CD8-positive, alpha-beta memory T cell (primary cell): Measurements from ENCODE around the gene ENDOV. TPM values are rescaled to one million over a fixed set of nuclear protein-coding genes. Genes with fewer than 3 reads are reported as not detected.

Experiments used
- CTCF ChIA-PET: fragments of 350-600 bp; sonication (Branson Sonifier 250); formaldehyde crosslinking; loops from one replicate; lab custom pipeline; 2021; ENCODE audit warnings: antibody characterized with exemption; lab: Charles Lee
- POLR2A ChIA-PET: fragments of 350-600 bp; sonication (Branson Sonifier 250); formaldehyde crosslinking; loops from one replicate; lab custom pipeline; 2021; ENCODE audit warnings: antibody characterized with exemption; lab: Charles Lee
- DNase-seq, 5 donors: peaks; one replicate each; pipeline versions ENCODE4 v3.0.0 to v3.0.0-alpha.2; 2020 to 2022; ENCODE audit warnings: mixed read lengths in 1 of 5
- H3K27ac ChIP-seq: one replicate; pipeline ENCODE4 v1.7.0; 2013; ENCODE audit warnings: low read depth, mild to moderate bottlenecking, low read length, moderate library complexity
- H3K27me3 ChIP-seq: 2 replicates; pipeline ENCODE4 v1.7.0; 2013; ENCODE audit warnings: low read length, mild to moderate bottlenecking; ENCODE audit not compliant: insufficient read depth, poor library complexity, severe bottlenecking
- H3K36me3 ChIP-seq: 2 replicates; pipeline ENCODE4 v1.7.0; 2013; ENCODE audit warnings: mild to moderate bottlenecking, low read length, moderate library complexity; ENCODE audit not compliant: insufficient read depth
- H3K4me1 ChIP-seq: 2 replicates; pipeline ENCODE4 v1.7.0; 2013; ENCODE audit warnings: mild to moderate bottlenecking, low read length, moderate library complexity; ENCODE audit not compliant: insufficient read depth
- H3K4me3 ChIP-seq: 2 replicates; pipeline ENCODE4 v1.7.0; 2013; ENCODE audit warnings: mild to moderate bottlenecking, low read length
- H3K9me3 ChIP-seq: 2 replicates; pipeline ENCODE4 v1.7.0; 2013; ENCODE audit warnings: mild to moderate bottlenecking, low read length
- H3K27ac Mint-ChIP-seq, 8 donors: one replicate each; pipeline ENCODE4 v1.8.0; 2020 to 2021; ENCODE audit warnings: mixed read lengths in 8 of 8, mild to moderate bottlenecking in 6 of 8, inconsistent platforms in 3 of 8, moderate library complexity in 3 of 8
- H3K27me3 Mint-ChIP-seq, 2 donors: one replicate each; pipeline ENCODE4 v1.8.0; 2020 to 2021; ENCODE audit warnings: mixed read lengths in 2 of 2, mild to moderate bottlenecking in 1 of 2, moderate library complexity in 1 of 2
- H3K36me3 Mint-ChIP-seq, 3 donors: one replicate each; pipeline ENCODE4 v1.8.0; 2020 to 2021; ENCODE audit warnings: mixed read lengths in 3 of 3, inconsistent platforms in 1 of 3, mild to moderate bottlenecking in 1 of 3
- H3K4me1 Mint-ChIP-seq, 3 donors: one replicate each; pipeline ENCODE4 v1.8.0; 2020 to 2021; ENCODE audit warnings: mixed read lengths in 3 of 3, inconsistent platforms in 1 of 3, mild to moderate bottlenecking in 1 of 3
- H3K4me3 Mint-ChIP-seq, 7 donors: one replicate each; pipeline ENCODE4 v1.8.0; 2020 to 2021; ENCODE audit warnings: mixed read lengths in 7 of 7, mild to moderate bottlenecking in 6 of 7, moderate library complexity in 4 of 7, inconsistent platforms in 2 of 7
- H3K9me3 Mint-ChIP-seq, 5 donors: one replicate each; pipeline ENCODE4 v1.8.0; 2020 to 2022; ENCODE audit warnings: mixed read lengths in 5 of 5, mild to moderate bottlenecking in 3 of 5, moderate library complexity in 2 of 5, inconsistent platforms in 1 of 5
- polyA plus RNA-seq: library from polyadenylated mRNA; unstranded; fragments of 300-500 nt; fragmentation: Illumina TruSeq; gene quantifications from one replicate; pipeline ENCODE4 v1.2.3, GENCODE V29; 2021
- total RNA-seq, 2 experiments: library from RNA; stranded (reverse); gene quantifications; one replicate each; pipeline ENCODE4 v1.2.3, GENCODE V29; 2021

ENDOV gene
- total and polyA plus RNA-seq, 3 experiments from 2014 or later = 8.5 to 16.8 (median 12.4) TPM

DNA sequence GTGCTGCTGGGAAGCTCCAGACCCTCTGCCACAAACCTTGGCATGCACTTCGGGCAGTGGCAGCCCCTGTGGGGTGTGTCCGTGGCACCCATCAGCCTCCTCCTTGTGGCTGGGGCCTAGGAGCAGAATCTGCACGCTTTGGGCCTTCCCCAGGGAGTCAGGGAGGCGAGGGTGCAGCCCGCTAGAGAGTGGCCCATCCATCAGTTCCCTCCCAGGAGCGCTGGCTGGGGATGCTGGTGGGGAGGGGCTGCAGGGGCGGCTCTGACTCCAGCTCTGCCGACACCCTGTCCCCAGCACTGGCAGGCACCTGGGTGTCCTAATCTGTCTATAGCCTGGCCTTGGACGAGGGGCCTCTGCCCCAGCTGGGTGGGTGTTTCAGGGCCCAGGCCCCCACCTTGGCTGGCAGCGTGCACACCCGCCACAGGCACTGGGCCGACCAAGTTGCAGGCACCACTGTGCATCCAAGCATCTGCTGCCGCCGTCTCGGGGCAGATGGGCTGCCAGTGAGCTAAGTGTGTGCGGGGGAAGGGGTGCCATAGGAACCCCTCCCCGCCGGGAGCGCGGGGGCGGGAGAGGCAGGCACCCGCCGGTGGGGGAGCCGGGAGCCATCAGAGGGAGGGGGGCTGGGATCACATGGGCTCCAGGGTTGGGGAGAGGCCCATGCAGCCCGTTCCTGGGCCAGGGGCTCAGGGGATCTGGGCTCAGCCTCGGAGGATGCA is 30.2 kb downstream of the ENDOV start:
- DNase-seq = no peak
- no peak overlapping the region for H3K4me3 ChIP-seq
- peaks cover 0 to 9% (median 0%) of the 10 kb centered on the region in 3 donors for H3K36me3 Mint-ChIP-seq
- H3K27ac Mint-ChIP-seq = no peak overlapping the region
- no peaks in the 10 kb centered on the region for H3K9me3 Mint-ChIP-seq
- no peaks in the 10 kb centered on the region for H3K27me3 ChIP-seq
- H3K4me1 ChIP-seq = no peaks in the 10 kb centered on the region
- no peaks in the 10 kb centered on the region for H3K9me3 ChIP-seq
- no peak overlapping the region for H3K27ac ChIP-seq
- ChIA-PET POLR2A (interaction anchor here (0.6 kb wide), 1 partner anchor 33 kb away, joined by 3 read pairs; no protein-coding TSS in a partner anchor), CTCF (no interaction called here)
- peaks cover 10 to 37% of the 10 kb centered on the region in 2 donors for H3K27me3 Mint-ChIP-seq
- H3K4me1 Mint-ChIP-seq = peaks cover 0 to 3% (median 0%) of the 10 kb centered on the region in 3 donors
- H3K36me3 ChIP-seq = no peaks in the 10 kb centered on the region
- no peak overlapping the region for H3K4me3 Mint-ChIP-seq

GRCh38 chr17:80445726-80446110 is 30.8 kb downstream of the ENDOV start:
- Mint-ChIP-seq H3K27ac (no peak overlapping the region), H3K4me1 (peaks cover 0 to 3% (median 0%) of the 10 kb centered on the region in 3 donors), H3K27me3 (peaks cover 10 to 33% of the 10 kb centered on the region in 2 donors), H3K4me3 (no peak overlapping the region), H3K9me3 (no peaks in the 10 kb centered on the region), H3K36me3 (peaks cover 0 to 5% (median 0%) of the 10 kb centered on the region in 3 donors)
- no peaks in the 10 kb centered on the region for H3K4me1 ChIP-seq
- DNase-seq = no peak
- no peak overlapping the region for H3K27ac ChIP-seq
- no peaks in the 10 kb centered on the region for H3K9me3 ChIP-seq
- no peaks in the 10 kb centered on the region for H3K27me3 ChIP-seq
- no peak overlapping the region for H3K4me3 ChIP-seq
- CTCF ChIA-PET = interaction anchor here (0.8 kb wide), 1 partner anchor 19 kb away, joined by 3 read pairs; no protein-coding TSS in a partner anchor
- POLR2A ChIA-PET = no interaction called here
- no peaks in the 10 kb centered on the region for H3K36me3 ChIP-seq

GRCh38 chr17:80446645-80447405 is 31.9 kb downstream of the ENDOV start:
- CTCF ChIA-PET = interaction anchor here (0.8 kb wide), 1 partner anchor 20 kb away, joined by 3 read pairs; no protein-coding TSS in a partner anchor
- Mint-ChIP-seq H3K9me3 (no peaks in the 10 kb centered on the region), H3K36me3 (peaks cover 0 to 4% (median 0%) of the 10 kb centered on the region in 3 donors), H3K27ac (no peak overlapping the region), H3K4me1 (peaks cover 0 to 2% (median 0%) of the 10 kb centered on the region in 3 donors), H3K27me3 (peaks cover 9 to 24% of the 10 kb centered on the region in 2 donors), H3K4me3 (no peak overlapping the region)
- H3K4me3 ChIP-seq = no peak overlapping the region
- POLR2A ChIA-PET = no interaction called here
- no peaks in the 10 kb centered on the region for H3K27me3 ChIP-seq
- no peaks in the 10 kb centered on the region for H3K9me3 ChIP-seq
- DNase-seq = no peak
- no peak overlapping the region for H3K27ac ChIP-seq
- no peaks in the 10 kb centered on the region for H3K4me1 ChIP-seq
- H3K36me3 ChIP-seq = no peaks in the 10 kb centered on the region

GRCh38 chr17:80447790-80448189 is 32.8 kb downstream of the ENDOV start:
- H3K4me1 Mint-ChIP-seq = peaks cover 0 to under 1% (median 0%) of the 10 kb centered on the region in 3 donors
- Histone ChIP-seq H3K4me1 (no peaks in the 10 kb centered on the region), H3K9me3 (no peaks in the 10 kb centered on the region), H3K36me3 (no peaks in the 10 kb centered on the region), H3K27me3 (no peaks in the 10 kb centered on the region), H3K4me3 (no peak overlapping the region), H3K27ac (no peak overlapping the region)
- H3K9me3 Mint-ChIP-seq = no peaks in the 10 kb centered on the region
- ChIA-PET CTCF (no interaction called here), POLR2A (no interaction called here)
- peaks cover 0 to under 1% (median 0%) of the 10 kb centered on the region in 3 donors for H3K36me3 Mint-ChIP-seq
- H3K27me3 Mint-ChIP-seq = peaks cover 4 to 14% of the 10 kb centered on the region in 2 donors
- DNase-seq = no peak
- no peak overlapping the region for H3K27ac Mint-ChIP-seq
- no peak overlapping the region for H3K4me3 Mint-ChIP-seq

- H3K9me3 Mint-ChIP-seq = no peaks in the 10 kb centered on the region
- Histone ChIP-seq H3K4me3 (no peak overlapping the region), H3K27ac (no peak overlapping the region), H3K36me3 (no peaks in the 10 kb centered on the region), H3K4me1 (peaks cover 10% of the 10 kb centered on the region), H3K27me3 (no peaks in the 10 kb centered on the region), H3K9me3 (no peaks in the 10 kb centered on the region)
- no peak overlapping the region for H3K27ac Mint-ChIP-seq
- peaks cover 3 to 6% of the 10 kb centered on the region in 2 donors for H3K27me3 Mint-ChIP-seq
- no peak for DNase-seq
- POLR2A ChIA-PET = no interaction called here
- CTCF ChIA-PET = no interaction called here
- H3K36me3 Mint-ChIP-seq = no peaks in the 10 kb centered on the region
- H3K4me1 Mint-ChIP-seq = peaks cover 7 to 9% (median 8%) of the 10 kb centered on the region in 3 donors
- no peak overlapping the region for H3K4me3 Mint-ChIP-seq
These were observed 34.4 kb downstream of the ENDOV start for GRCh38 chr17:80449194-80449929.

DNA sequence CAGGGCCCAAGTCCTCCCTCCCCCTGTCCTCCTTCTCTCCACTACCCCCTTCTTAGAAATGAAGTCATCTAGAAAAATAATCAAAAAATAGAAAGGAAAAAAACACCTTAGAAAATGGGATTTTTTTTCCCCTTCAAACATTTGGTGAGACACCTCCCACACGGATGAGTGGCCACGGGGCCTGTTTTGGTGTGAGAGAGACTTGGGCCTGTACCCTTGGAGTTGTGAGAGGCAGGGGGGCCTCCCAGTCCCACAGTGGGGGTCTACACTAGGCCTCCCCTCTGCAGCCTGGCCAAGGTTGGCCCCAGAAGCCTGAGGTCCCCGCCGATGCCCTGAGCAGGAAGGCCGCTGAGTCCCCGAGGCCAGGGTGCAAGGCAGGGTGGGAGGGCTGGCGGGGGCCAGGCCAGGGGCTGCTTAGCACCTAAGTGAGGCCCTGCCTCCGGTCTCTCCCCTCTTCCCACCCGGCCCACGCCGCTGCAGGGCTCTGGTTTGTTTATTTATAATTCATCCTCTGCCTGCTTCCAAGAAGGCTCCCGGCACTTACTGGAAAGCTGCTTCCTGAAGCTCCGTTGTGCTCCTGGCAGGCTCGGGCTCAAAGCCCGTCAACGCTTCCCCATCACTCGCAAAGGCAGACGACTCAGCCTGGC is 35.1 kb downstream of the ENDOV start:
- Histone ChIP-seq H3K27ac (no peak overlapping the region), H3K27me3 (no peaks in the 10 kb centered on the region), H3K36me3 (no peaks in the 10 kb centered on the region), H3K4me3 (no peak overlapping the region), H3K9me3 (no peaks in the 10 kb centered on the region), H3K4me1 (peaks cover 10% of the 10 kb centered on the region)
- no peak overlapping the region for H3K27ac Mint-ChIP-seq
- H3K9me3 Mint-ChIP-seq = no peaks in the 10 kb centered on the region
- no peaks in the 10 kb centered on the region for H3K36me3 Mint-ChIP-seq
- H3K4me1 Mint-ChIP-seq = peaks cover 8 to 9% (median 9%) of the 10 kb centered on the region in 3 donors
- ChIA-PET POLR2A (no interaction called here), CTCF (no interaction called here)
- DNase-seq = no peak
- peaks cover 3 to 6% of the 10 kb centered on the region in 2 donors for H3K27me3 Mint-ChIP-seq
- H3K4me3 Mint-ChIP-seq = no peak overlapping the region

DNA sequence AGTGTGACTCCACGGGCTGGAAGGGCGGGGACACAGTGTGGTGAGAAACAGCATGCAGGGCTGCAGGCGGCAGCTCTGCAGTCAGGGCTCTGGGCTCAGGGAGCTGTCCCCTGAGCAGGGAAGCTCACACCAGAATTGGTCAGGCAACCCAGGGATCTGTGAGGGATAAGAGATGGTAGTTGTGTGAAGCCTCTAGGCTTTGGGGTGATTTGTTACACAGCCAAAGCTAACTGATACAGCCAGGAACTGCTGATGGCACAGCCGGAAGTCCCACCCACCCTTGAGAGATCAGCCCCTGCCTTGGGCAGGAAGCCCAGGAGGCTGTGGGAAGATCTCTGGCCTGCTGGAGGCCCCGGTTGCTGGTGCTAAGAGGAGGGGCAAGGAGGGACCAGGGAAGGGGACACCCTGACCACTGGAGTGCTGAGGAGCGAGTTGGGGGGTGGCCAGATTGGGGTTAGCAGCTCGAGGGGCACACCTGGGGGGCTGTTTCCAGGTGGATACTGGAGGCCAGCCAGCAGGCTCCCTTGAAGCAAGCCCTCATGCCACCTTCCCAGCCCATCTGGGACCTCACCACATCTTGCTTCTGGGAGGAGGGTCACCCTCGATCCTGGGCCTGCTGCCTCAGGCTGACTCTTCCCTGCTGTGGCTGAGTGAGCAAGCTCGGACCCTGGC is 36.3 kb downstream of the ENDOV start:
- CTCF ChIA-PET = no interaction called here
- no peak overlapping the region for H3K4me3 ChIP-seq
- peaks cover 3 to 6% of the 10 kb centered on the region in 2 donors for H3K27me3 Mint-ChIP-seq
- H3K27me3 ChIP-seq = no peaks in the 10 kb centered on the region
- DNase-seq = no peak
- no peaks in the 10 kb centered on the region for H3K9me3 Mint-ChIP-seq
- H3K4me1 Mint-ChIP-seq = peaks cover 14 to 17% (median 15%) of the 10 kb centered on the region in 3 donors
- H3K27ac Mint-ChIP-seq = peak overlapping the region in 1 of 8 donors; percentile 76
- POLR2A ChIA-PET = no interaction called here
- no peaks in the 10 kb centered on the region for H3K36me3 Mint-ChIP-seq
- no peak overlapping the region for H3K27ac ChIP-seq
- H3K9me3 ChIP-seq = no peaks in the 10 kb centered on the region
- peaks cover 17% of the 10 kb centered on the region for H3K4me1 ChIP-seq
- no peaks in the 10 kb centered on the region for H3K36me3 ChIP-seq
- H3K4me3 Mint-ChIP-seq = peak overlapping the region in 2 of 7 donors; percentile 41 to 45
